GM18951 (cell line): ENCODE measurements around the gene SULT1B1.

Source experiments
- POLR2A ChIP-seq: IDR thresholded peaks from 4 replicates; pipeline ENCODE4 v1.6.1; 2011; ENCODE audit warnings: mild to moderate bottlenecking; ENCODE audit not compliant: insufficient read length, insufficient read depth; ENCODE audit errors: extremely low read depth
- in situ Hi-C: fragments of 300-500 bp; cut with MboI; formaldehyde crosslinking; loops from one replicate; pipeline ENCODE4 v1.12.0; 2022; ENCODE audit warnings: low sequenced_read_pairs, mixed read lengths, inconsistent platforms; ENCODE audit not compliant: unreplicated experiment

Gene SULT1B1

GRCh38 chr4:69765751-69766150, 5.3 kb upstream of the SULT1B1 start:
- in situ Hi-C loops = no loop called here
- TF ChIP-seq POLR2A = no peak

DNA sequence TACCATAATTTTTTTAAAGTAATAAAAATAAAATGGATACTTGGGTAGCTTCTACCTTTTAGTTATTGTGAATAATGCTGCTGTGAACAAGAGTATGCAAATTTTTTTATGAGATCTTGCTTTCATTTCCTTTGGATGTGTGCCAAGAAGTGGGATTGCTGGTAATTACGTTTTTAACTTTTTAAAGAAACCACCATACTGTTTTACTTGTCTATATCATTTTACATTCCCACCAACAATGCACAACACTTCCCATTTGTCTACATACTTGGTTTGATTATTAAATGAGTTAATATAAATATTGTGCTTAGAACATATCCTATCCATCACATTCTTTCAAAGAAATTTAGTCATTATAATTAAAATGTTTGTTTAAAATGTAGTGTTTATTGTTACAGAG, 3.9 kb upstream of the SULT1B1 start:
- no peak for TF ChIP-seq POLR2A
- in situ Hi-C loops = no loop called here

DNA sequence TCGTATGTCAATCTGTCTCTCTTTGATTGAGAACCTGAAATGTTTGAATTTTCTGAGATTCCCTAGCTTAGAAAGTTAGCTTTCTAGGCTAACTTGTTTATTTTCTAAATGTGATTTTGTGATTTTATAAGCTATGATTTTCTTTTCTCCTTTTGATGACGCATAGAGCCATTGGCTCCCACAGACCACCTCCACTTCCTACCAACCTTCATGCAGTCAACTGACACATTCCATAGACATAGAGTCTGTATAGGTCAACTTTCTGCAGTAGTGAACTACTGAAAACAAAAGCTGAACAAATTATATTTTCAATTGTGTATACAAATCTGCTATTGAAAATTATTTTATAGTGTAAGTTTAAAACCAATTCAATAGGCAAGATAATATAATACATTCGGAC, 2.8 kb upstream of the SULT1B1 start:
- no peak for TF ChIP-seq POLR2A
- in situ Hi-C loops = no loop called here

DNA sequence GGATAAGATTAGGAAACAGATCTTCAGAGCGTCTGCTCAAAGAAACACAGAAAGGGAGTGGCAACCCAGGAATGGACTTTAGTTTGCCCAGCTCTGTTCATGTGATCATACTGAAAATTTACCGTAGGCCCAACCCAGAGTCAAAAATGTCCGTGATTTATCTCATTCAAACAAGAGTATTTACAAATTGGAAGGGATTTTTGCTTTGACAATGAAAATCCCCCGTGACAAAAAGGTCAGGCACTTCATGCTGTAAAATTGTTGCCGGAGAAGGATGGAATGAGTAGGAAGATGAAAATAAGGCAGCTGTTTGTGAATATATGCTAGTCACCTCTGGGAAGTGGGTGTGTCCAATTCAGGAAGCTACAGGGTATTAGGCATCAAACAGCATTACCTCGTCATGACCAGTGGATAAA, 1.2 kb downstream of the SULT1B1 start:
- in situ Hi-C loops = no loop called here
- TF ChIP-seq POLR2A = no peak

DNA sequence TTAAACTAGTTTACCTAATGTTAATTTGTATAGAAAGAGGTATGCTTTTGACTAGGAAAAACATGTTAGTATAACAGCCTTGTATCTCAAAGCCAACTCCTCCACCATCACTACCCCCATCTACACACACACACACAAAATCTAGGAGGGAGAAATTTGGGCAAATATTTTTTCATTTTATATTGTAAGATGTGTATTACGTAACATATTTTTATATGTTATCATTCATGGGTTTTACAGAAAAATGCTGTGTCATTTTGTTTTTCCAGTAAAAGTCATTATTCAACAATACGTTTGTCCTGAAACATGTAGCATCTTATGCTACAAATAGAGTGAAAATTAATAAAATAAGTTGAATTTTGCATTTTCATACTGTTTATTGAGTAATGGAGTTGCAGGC, 3.0 kb downstream of the SULT1B1 start:
- in situ Hi-C loops = no loop called here
- TF ChIP-seq POLR2A = no peak

- no peak for TF ChIP-seq POLR2A
- in situ Hi-C loops = no loop called here
Observed at GRCh38 chr4:69754926-69755580, 5.4 kb downstream of the SULT1B1 start.

GRCh38 chr4:69753686-69754085, 6.7 kb downstream of the SULT1B1 start:
- no peak for TF ChIP-seq POLR2A
- in situ Hi-C loops = no loop called here

DNA sequence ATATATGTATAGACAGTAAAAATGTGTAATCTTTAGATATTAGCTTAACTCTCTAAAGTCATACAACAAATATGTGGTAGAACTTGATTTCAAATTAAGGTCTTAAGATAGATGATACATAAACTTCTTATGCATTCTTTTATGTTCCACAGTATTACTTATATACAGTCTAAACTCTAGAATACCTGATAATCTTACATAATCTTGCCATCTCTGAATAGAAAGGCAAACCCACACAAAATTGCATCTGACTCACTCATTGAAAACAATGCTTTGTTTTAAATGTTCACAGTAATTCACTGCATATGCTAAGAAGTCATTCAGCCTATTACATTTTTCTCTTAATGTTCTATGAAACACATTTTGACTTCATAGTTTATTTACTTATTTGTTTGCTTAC, 10.1 kb downstream of the SULT1B1 start:
- no peak for TF ChIP-seq POLR2A
- in situ Hi-C loops = no loop called here

GRCh38 chr4:69749771-69750170, 10.6 kb downstream of the SULT1B1 start:
- TF ChIP-seq POLR2A = no peak
- in situ Hi-C loops = no loop called here

GRCh38 chr4:69748173-69748572, 12.2 kb downstream of the SULT1B1 start:
- in situ Hi-C loops = no loop called here
- no peak for TF ChIP-seq POLR2A

DNA sequence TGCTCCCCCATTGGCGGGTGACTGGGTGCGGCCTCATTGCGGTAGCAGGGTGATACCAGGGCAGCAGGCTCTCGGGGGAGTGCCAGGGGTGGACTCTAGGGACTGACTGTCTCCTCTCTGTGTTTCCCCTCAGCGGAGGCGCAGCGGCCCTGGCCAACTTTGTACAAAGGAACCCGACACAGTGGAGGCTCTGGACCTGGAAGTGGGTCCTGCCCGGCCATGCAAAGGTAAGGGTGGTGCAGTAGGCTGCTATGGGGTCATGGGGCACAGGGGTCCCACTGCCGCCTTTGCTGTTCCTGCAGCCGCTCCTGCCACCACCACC, 16.3 kb downstream of the SULT1B1 start:
- TF ChIP-seq POLR2A = no peak
- in situ Hi-C loops = no loop called here

DNA sequence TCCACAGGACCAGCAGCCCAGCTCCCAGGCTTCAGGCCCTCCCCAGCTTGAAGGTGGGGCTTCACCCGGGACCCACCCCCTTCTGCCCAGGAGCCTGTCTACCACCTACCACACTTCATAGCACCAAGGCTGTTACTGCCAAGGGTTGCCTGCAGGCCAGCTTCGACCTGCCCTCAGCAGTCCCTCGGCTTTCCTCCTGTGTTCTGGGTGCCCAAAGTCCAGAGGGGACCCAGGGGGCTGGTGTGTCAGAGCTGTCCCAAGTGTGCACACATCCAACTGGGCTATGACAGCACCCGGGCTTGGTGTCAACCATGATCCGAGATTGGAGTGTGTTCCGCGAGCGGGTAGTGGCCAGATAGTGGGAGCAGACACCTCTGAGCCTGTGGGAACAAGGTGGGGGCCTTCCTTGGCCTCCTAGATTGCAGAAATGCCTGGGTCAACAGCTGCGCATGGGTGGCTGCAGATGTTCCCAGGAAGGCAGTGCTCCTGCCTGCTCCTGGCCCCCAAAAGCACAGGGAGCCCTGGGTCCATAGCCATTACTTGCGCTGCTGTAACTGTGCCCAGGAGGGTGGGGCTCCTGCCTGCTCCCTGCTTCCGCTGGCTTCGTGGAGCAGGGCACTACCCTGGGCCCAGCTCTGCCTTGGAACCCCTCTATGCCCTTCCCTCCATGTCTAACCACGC, 16.8 kb downstream of the SULT1B1 start:
- in situ Hi-C loops = no loop called here
- TF ChIP-seq POLR2A = no peak

DNA sequence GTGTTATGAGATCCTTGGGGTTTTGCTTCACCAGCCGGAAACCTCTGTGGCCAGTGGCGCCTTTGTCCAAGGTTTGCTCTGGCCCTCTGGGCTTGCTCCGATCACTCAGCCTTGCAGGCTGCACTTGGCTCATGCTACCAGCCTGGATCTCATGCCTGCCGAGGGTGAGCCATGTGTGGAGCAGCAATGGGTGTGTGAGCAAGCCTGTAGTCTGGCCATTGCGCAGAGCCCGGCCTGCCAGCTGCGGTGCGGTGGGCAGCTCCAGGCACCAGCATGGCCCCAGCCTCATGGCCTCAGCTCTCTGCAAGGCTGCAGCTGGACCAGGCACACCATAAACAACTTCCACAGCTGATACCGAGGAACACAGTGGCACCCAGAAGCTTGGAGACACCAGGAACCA, 17.8 kb downstream of the SULT1B1 start:
- in situ Hi-C loops = no loop called here
- no peak for TF ChIP-seq POLR2A

- TF ChIP-seq POLR2A = no peak
- in situ Hi-C loops = no loop called here
Observed at GRCh38 chr4:69738872-69739271, 21.5 kb downstream of the SULT1B1 start.
